GM18907 (cell line): Measurements from ENCODE around the gene PFKM.

ENCODE experiments used
- ATAC-seq: cut with Tn5 transposase; IDR thresholded peaks from one replicate; pipeline ENCODE4 v1.9.1; 2021; ENCODE audit warnings: mild to moderate bottlenecking, moderate library complexity; ENCODE audit not compliant: unreplicated experiment

The PFKM gene

DNA sequence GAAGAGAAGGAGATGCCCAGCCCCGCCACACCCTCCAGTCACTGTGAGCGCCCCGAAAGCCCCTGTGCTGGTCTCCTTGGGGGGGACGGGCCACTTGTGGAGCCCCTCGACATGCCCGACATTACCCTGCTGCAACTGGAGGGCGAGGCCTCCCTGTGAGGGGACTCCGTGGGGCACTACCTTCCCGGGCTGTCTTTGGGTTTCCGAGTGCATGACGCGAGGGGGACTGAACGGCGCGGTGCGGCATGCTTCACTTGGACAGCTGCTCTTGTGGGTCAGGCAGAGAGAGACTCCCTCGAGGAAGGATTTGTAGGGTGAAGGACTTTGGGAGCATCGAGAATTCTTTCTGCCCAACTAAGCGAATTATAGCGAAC, 65.4 kb downstream of the PFKM start:
- ATAC-seq = no peak

DNA sequence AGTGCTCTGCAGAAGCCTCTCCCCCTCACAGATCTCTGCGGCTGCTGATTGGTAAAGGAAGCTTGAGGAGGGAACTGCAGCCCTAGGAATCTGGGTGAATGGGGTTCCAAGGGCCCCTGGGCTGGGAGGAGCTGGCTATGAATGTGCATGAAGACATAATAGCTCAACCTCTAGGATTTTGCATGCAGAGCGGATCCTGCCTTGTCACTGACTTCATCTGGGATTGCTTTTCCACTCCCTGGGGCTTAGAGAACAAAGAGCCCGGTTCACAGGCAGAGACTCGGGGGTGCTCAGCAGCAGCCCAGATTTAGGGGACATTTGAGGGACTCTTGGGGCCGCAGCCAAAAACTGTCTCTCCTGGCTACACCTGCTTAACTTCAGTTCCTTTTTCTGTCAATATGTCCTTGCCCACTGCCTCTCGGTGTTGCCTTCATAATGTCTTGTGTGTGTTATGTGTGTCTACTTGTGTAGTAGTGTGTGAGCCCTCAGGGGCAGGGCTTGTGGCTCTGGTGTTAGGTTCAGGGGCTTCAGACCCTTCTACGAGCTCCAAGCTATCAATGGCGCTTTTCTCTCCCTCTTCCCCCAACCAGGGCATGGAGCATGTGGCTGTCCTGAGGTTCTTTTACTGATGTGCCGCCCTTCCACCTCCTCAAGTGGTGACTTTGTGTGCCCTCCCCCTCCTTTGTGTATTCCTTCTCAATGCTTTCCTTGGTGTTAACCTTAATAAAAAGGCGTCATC, 66.2 kb downstream of the PFKM start:
- ATAC-seq = no peak

DNA sequence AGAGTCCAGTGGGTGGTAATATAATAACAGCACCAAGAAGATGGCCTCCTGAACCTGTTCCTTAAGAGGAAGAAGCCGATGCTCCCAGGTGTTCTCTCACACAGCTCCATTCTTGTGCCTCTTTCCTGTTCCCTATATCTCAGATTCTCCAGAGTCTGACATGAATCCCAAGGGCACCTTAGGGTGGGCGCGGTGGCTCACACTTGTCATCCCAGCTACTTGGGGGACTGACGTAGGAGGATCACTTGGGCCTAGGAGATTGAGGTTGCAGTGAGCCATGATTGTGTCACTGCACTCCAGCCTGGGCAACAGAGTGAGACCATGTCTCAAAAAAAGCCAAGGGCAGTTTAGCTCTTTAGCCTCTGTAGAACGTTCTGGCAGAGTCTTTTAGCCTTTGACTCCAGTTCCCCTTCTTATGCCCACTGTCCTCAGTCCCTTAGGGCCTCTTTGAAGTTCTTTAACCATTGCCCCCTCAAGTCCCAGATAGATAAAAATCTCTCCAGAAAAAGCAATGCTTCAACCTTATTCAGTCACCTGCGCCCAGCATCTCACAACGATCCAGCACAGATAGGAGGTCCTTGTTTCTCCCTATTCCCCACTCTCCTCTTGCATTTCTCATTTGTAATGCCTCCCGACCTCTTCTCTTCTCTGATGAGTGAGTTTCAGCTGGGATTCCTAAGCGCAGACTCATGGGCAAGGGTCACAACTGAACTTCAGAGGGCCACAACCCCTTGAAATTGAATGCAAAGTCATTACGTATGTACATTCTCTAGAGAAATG, 68.9 kb downstream of the PFKM start:
- ATAC-seq = no peak

DNA sequence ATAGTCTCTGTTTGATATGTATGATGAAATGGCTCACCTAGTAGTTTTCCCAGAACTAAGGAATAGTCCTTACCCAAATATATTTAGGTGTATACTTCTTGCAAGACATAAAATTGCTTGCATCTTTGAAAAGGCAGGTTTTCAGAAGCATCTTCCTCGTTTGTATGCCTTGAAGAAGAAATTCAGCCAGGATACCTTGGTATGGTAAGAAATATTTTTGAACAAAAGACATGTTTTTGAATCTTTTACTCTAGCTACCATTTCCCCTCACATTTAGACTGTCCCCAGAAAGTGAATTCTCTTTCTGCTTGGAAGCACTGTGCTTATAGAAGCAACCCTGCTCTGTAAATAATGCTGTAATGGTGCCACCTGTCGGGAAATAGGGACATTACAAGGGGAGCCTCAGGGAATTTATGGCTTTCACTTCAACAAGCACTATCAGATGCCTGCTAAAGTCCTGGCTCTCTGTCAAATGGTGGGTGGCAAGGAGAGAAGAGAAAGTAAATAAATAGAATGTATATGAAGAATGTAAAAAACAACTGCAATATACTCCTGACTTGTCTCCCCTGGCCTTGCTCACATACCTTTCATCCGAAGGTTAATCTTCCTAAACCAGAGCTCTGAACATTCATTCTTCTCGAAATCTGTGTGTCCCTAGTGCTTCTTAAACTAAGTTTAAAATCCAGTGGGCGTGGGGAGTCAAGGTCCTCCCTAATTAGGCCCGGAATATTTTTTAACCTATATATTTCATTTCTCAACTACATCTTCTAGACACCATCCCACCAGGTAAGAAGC, 70.4 kb downstream of the PFKM start:
- peak; percentile 71 for ATAC-seq

- ATAC-seq = no peak
These were observed 71.9 kb downstream of the PFKM start for GRCh38 chr12:48191096-48191495.

DNA sequence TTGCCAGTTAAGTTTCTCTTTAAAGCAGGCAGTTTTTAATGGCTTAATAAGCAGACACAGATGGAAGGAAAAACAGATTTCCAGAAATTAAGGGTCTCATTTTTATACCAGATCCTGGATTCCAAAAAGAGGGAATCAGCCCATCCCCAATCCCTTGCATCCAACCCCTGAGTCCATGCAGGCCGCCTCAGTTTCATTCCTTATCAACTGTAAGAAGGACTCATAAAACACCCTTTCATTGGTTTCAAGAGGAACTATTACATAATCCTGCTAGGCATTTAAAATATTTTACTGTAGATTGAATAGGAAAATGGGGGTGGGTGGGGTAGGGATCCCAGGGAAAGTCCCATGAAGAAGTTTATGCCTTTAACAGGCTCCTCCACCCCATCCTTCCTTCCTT, 73.7 kb downstream of the PFKM start:
- ATAC-seq = no peak

DNA sequence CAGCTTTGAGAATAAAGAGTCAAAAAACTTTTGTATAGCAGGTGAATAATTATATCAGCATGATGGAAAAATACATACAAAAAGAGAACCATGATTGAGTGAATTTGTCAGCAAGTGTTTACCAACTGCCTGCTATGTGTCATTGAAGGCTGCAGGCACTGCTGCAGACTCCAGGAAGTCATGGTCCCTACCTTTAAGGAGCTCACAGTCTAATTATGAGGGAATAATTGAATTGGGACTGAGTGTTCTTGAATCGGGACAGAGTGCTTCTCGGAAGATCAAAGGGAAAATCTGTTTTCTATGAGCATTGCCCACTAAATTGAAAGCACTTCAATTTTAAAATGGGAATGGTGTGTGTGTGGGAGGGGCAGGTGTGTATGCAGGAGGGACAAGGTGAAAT, 74.5 kb downstream of the PFKM start:
- no peak for ATAC-seq

- no peak for ATAC-seq
These were observed 75.6 kb downstream of the PFKM start for GRCh38 chr12:48194799-48195201.
